ENCODE results near the gene ZNF416. TPM values are rescaled to one million over a fixed set of nuclear protein-coding genes. Genes with fewer than 3 reads are reported as not detected.

ZNF416 gene
- total RNA-seq, 1 donor: 6.9 TPM

GRCh38 chr19:57606931-57607330 lies 28.2 kb upstream of the ZNF416 start:
- no peak for TF ChIP-seq CTCF (IDR thresholded peaks at IDR 0.05; ENCODE audit: insufficient read depth, low read depth, low read length)
- no peak overlapping the region for H3K4me3 ChIP-seq (ENCODE audit: low read depth, low read length)
- no peak for DNase-seq (ENCODE audit: low read depth)

- H3K4me3 ChIP-seq (ENCODE audit: low read depth, low read length): peak within 1 kb of the TSS; percentile 71
- TF ChIP-seq CTCF (IDR thresholded peaks at IDR 0.05; ENCODE audit: insufficient read depth, low read depth, low read length): no peak
Measured at GRCh38 chr19:57599761-57600383, 21.2 kb upstream of the ZNF416 start, which contains the start of gene ZNF530. Gene ZNF530 (plus strand): TSS chr19:57599885. CDS start chr19:57604346, 4,461 bp downstream.

GRCh38 chr19:57599377-57599760 lies 20.7 kb upstream of the ZNF416 start:
- no peak for DNase-seq (ENCODE audit: low read depth)
- no peak for TF ChIP-seq CTCF (IDR thresholded peaks at IDR 0.05; ENCODE audit: insufficient read depth, low read depth, low read length)
- H3K4me3 ChIP-seq (ENCODE audit: low read depth, low read length): peak overlapping the region; percentile 71

More at GRCh38 chr19:57599761-57600383, 21.2 kb upstream of the ZNF416 start, which contains the start of gene ZNF530:
- DNase-seq (ENCODE audit: low read depth): peak; percentile 91

GRCh38 chr19:57587529-57587928 lies 8.8 kb upstream of the ZNF416 start:
- no peak for TF ChIP-seq CTCF (IDR thresholded peaks at IDR 0.05; ENCODE audit: insufficient read depth, low read depth, low read length)
- no peak overlapping the region for H3K4me3 ChIP-seq (ENCODE audit: low read depth, low read length)
- DNase-seq (ENCODE audit: low read depth): no peak

- TF ChIP-seq CTCF (IDR thresholded peaks at IDR 0.05; ENCODE audit: insufficient read depth, low read depth, low read length): no peak
Measured at GRCh38 chr19:57583521-57584416, 5.1 kb upstream of the ZNF416 start, which contains the start of gene ZIK1. Gene ZIK1 (plus strand): TSS chr19:57584145. CDS start chr19:57584357, 212 bp downstream.

GRCh38 chr19:57583104-57583520 lies 4.4 kb upstream of the ZNF416 start:
- no peak for DNase-seq (ENCODE audit: low read depth)
- no peak for TF ChIP-seq CTCF (IDR thresholded peaks at IDR 0.05; ENCODE audit: insufficient read depth, low read depth, low read length)
- peak overlapping the region; percentile 71 for H3K4me3 ChIP-seq (ENCODE audit: low read depth, low read length)

More at GRCh38 chr19:57583521-57584416, 5.1 kb upstream of the ZNF416 start, which contains the start of gene ZIK1:
- H3K4me3 ChIP-seq (ENCODE audit: low read depth, low read length): peak within 1 kb of the TSS; percentile 71
- DNase-seq (ENCODE audit: low read depth): peak; percentile 91

All from fibroblast of villous mesenchyme (primary cell).